ENCODE measurements around the gene PELI3.
A peak's percentile ranks its signal among the peaks of the same experiment; 100 is the strongest.
"Not testable (repeated sequence)": the region's sequence is repeated elsewhere in the genome, so short reads cannot be mapped to it uniquely, and the experiment has no call there.

PELI3 gene

DNA sequence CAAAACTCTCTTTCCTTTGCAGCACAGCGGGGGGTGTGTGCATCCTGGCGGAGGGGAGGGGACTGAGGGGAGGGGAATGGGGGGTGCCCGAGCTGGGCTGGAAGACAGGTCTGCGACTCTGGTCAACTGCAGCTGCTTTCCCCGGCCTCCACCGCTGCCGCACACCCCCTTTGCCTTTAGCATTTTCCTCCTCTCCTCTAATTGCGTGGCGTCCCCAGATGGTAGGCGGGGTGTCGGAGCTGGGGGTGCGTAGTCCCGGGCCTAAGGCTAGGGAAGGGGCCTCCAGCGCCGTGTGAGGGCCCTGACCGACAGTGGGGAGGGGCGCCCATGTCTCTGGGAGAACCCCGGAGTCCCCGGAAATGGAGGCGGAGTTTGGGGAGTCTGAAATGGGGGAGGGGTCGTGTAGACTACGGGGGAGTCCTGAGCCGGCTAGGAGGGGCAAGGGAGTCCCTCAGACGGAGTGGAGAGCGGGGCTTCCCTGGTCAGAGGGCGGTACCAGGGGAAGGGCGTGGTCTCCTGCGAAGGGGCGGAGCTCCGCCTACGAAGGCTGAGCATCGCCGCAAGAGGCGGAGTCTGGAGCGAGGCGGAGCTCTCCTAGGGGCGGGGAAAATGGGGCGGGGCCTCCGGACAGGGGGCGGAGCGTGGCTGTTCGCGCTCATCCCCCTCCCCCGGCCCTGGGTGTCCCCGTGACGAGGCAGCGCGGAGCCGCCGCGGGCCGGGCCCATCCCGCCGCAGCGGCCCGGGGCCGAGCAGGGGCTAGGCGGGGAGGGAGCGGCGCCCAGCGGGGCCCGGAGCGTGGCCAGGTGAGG lies at the start of gene PELI3:
Gene PELI3, plus strand, starts transcription at position 681 of the 809 bp plus-strand sequence. CDS start 1,224 bp downstream, outside the sequence.
- DNase-seq = peak; percentile 95

- DNase-seq = no peak
These were observed 49.7 kb upstream of the PELI3 start for GRCh38 chr11:66417000-66417399.

DNA sequence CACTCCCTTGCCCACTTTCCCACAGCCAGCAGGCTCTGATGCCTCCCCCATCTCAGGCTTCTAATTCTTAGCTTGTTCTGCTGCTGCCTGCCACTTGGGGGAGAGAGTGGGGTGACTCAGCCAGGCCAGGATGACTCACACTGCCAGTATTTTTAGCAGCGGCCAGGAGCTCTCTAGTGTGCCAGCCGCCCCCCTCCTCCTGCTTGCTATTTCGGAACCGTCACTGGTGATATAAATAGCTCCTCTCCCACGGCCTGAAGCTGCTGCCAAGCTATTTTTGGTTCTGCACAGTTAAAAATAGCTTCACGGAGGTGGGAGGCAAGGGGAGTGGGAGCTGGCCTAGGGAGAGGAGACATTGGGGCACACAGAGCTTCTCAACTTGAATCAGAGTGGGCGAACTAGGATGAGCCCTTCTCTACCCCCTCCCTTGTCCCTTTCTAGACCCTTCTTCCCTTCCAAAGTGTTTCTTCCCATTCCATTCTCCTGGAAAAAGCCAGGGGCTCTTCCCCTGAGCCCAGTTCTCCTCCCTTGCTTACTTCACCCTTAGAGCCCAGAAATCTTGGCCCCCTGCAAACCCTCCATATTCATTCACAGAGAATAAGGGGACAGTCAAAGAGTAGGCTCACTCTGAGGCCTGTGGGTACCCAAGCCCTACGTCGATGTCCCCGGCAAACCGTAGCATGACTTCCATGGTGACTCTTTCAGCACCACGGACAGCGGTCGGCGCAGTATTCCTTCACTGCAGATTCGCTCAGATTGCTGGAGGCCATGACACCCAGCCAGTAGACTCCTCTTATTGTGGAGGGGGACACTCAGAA lies 48.3 kb upstream of the PELI3 start:
- DNase-seq = peak; percentile 82

GRCh38 chr11:66418986-66419308 lies 47.8 kb upstream of the PELI3 start:
- no peak for DNase-seq

DNA sequence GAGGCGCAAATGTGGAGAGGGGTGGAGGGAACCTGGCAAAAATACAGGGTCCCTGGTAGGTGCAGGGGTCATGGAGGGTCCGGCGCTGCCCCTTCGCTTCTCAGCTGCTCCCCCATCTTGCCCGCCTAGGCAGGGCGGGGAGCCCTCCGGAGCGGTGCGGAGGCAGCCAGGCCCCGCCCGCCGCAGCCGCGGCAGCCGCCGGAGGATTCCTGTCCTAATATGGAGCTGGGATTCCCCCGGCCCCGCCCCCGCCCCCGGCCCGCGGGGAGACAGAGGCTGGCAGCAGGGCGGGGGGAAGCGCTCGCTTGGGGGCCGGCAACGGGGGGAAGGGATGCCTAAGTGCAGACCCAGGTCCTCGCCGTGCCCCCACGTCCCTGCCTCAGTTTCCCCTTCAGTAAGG lies 46.9 kb upstream of the PELI3 start:
- no peak for DNase-seq

DNA sequence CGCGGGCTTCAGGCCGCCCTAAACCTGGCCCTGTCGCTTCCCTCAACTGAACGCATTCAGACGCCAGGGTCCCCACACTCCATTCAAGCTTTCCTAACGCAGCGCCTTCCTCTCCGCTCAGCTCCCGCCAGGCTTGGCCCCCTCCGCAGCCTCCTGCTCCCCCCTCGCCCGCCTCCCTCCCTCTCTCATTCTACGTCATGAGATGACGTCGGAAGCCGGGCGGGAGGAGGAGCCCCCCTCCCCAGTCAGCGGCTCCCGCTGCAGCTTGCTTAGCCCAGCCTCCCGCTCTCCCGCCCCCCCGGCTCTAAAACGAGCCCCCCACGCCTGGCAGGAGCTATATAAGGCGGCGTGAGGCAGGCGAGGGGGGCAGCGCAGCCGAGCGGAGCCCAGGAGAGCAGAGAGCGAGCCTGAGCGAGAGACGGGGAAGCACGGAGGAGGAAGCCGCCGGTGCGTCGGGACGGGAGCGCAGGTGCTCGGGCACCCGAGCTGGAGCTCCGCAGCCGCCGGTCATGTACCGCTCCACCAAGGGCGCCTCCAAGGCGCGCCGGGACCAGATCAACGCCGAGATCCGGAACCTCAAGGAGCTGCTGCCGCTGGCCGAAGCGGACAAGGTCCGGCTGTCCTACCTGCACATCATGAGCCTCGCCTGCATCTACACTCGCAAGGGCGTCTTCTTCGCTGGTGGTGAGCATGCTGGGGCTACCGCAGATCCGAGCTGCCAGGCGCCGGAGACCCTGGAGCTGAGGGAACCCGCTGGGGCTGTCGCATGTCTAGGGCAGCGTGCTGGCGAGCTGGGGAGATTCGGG lies 45.8 kb upstream of the PELI3 start, which contains the start of gene NPAS4:
Gene NPAS4, plus strand, starts transcription at position 365 of the 806 bp plus-strand sequence. Its CDS starts 145 bp downstream, at position 510.
- no peak for DNase-seq

GRCh38 chr11:66421492-66422205 lies 45.1 kb upstream of the PELI3 start:
- DNase-seq = peak; percentile 83

- DNase-seq = no peak
These were observed 40.4 kb upstream of the PELI3 start for GRCh38 chr11:66426314-66426713.

- DNase-seq = no peak
These were observed 37.8 kb upstream of the PELI3 start for GRCh38 chr11:66428933-66429332.

- DNase-seq = peak; percentile 80
These were observed 36.6 kb upstream of the PELI3 start for GRCh38 chr11:66429983-66430602.

- DNase-seq = not testable (repeated sequence)
These were observed 35.4 kb upstream of the PELI3 start for GRCh38 chr11:66431287-66431686.

DNA sequence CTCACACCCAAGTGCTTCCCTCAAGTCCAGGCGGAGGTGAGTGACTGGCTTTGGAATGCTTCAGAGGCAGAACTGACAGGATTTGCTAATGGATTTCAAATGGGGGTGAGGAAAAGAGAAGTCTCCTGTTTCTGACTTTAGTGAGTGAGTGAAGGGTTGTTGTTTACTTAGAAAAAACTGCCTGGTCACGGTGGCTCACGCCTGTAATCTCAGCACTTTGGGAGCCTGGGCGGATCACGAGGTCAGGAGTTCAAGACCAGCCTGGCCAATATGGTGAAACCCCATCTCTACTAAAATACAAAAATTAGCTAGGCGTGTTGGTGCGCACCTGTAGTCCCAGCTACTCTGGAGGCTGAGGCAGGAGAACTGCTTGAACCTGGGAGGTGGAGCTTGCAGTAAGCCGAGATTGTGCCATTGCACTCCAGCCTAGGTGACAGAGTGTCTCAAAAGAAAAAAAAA lies 34.8 kb upstream of the PELI3 start:
- DNase-seq = not testable (repeated sequence)

DNA sequence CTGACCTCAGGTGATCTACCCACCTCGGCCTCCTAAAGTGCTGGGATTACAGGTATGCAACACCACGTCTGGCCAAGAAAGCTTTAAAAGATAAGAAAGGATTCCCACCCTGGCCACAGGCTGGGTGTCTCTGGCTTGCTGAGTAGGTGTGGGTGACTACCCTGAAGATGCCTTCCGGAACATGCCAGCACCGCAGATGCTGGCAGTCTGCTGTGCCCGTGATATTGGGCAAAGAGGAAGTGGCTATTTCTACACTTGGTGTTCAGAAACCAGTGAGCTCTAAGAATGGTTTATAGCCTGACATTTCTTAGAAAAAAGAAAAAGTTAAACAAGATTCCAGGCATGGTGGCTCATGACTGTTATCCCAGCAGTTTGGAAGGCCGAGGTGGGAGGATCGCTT lies 34.1 kb upstream of the PELI3 start:
- no peak for DNase-seq

GRCh38 chr11:66437979-66438503 lies 28.7 kb upstream of the PELI3 start:
- DNase-seq = no peak

- peak; percentile 95 for DNase-seq
These were observed 27.9 kb upstream of the PELI3 start, which contains the start of gene MRPL11 for GRCh38 chr11:66438504-66439466. MRPL11 (minus strand) TSS chr11:66438848; CDS start chr11:66438754, 94 bp downstream.

DNA sequence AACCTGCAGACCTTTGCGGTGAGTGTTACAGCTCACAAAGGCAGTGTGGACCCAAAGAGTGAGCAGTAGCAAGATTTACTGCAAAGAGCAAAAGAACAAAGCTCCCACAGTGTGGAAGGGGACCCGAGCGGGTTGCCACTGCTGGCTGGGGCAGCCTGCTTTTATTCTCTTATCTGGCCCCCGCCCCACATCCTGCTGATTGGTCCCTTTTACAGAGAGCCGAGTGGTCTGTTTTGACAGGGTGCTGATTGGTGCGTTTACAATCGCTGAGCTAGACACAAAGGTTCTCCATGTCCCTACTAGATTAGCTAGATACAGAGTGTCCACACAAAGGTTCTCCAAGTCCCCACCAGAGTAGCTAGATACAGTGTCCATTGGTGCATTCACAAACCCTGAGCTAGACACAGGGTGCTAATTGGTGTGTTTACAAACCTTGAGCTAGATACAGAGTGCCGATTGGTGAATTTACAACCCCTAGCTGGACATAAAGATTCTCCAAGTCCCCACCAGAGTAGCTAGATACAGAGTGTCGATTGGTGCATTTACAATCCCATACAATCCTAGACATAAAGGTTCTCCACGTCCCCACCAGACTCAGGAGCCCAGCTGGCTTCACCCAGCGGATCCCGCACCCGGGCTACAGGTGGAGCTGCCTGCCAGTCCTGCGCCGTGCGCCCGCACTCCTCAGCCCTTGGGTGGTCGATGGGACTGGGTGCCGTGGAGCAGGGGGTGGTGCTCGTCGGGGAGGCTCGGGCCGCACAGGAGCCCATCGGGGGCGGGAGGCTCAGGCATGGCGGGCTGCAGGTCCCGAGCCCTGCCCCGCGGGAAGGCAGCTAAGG lies 26.4 kb upstream of the PELI3 start:
- DNase-seq = not testable (repeated sequence)

DNA sequence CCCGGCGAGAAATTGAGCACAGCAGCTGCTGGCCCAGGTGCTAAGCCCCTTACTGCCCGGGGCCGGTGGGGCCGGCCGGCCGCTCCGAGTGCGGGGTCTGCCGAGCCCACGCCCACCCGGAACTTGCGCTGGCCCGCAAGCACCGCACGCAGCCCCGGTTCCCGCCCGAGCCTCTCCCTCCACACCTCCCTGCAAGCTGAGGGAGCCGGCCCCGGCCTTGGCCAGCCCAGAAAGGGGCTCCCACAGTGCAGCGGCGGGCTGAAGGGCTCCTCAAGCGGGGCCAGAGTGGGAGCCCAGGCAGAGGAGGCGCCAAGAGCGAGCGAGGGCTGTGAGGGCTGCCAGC lies 25.8 kb upstream of the PELI3 start:
- DNase-seq = not testable (repeated sequence)

- no peak for DNase-seq
These were observed 23.1 kb upstream of the PELI3 start for GRCh38 chr11:66443602-66444001.

GRCh38 chr11:66447012-66447411 lies 19.7 kb upstream of the PELI3 start:
- DNase-seq = no peak

All from activated CD4-positive, alpha-beta T cell treated with anti-CD3 and anti-CD28 coated beads, Interleukin-10, Interleukin-2, amounts not matched to agents 100 ng/mL and 50 ng/mL, durations not matched to agents 16 hours and 8 hours (primary cell).